ENCODE data around the gene ZNF333.
"Not testable (repeated sequence)": the region's sequence is repeated elsewhere in the genome, so short reads cannot be mapped to it uniquely, and the experiment has no call there.

ZNF333 gene

GRCh38 chr19:14770136-14770535 lies 80.3 kb downstream of the ZNF333 start:
- DNase-seq, result no peak

- DNase-seq, result no peak
Observed at GRCh38 chr19:14770944-14771839, 81.3 kb downstream of the ZNF333 start.

- DNase-seq, result no peak
Observed at GRCh38 chr19:14772467-14772866, 82.6 kb downstream of the ZNF333 start.

GRCh38 chr19:14772995-14773394 lies 83.1 kb downstream of the ZNF333 start:
- DNase-seq, result no peak

- DNase-seq, result not testable (repeated sequence)
Observed at GRCh38 chr19:14773722-14774121, 83.9 kb downstream of the ZNF333 start.

GRCh38 chr19:14774373-14774772 lies 84.5 kb downstream of the ZNF333 start:
- no peak for DNase-seq

GRCh38 chr19:14775326-14775725 lies 85.5 kb downstream of the ZNF333 start:
- not testable (repeated sequence) for DNase-seq

GRCh38 chr19:14775869-14776586 lies 86.2 kb downstream of the ZNF333 start:
- DNase-seq, result no peak

- not testable (repeated sequence) for DNase-seq
Observed at GRCh38 chr19:14777645-14778044, 87.8 kb downstream of the ZNF333 start.

- not testable (repeated sequence) for DNase-seq
Observed at GRCh38 chr19:14778110-14778845, 88.4 kb downstream of the ZNF333 start, which contains the start of gene ADGRE2. Gene ADGRE2, minus strand, starts transcription at chr19:14778560. Its CDS starts 1,804 bp downstream, at chr19:14776756.

- DNase-seq, result no peak
Observed at GRCh38 chr19:14779151-14779550, 89.3 kb downstream of the ZNF333 start.

GRCh38 chr19:14780622-14781225 lies 90.9 kb downstream of the ZNF333 start:
- DNase-seq, result not testable (repeated sequence)

- DNase-seq, result not testable (repeated sequence)
Observed at GRCh38 chr19:14781713-14782536, 92.1 kb downstream of the ZNF333 start.

GRCh38 chr19:14782626-14783409 lies 93.0 kb downstream of the ZNF333 start:
- DNase-seq, result no peak

Measured in NCI-H748 treated with DMSO at 0.1 percent for 48 hours (cell line).